ENCODE data around the gene ZC3H13.

Gene ZC3H13

DNA sequence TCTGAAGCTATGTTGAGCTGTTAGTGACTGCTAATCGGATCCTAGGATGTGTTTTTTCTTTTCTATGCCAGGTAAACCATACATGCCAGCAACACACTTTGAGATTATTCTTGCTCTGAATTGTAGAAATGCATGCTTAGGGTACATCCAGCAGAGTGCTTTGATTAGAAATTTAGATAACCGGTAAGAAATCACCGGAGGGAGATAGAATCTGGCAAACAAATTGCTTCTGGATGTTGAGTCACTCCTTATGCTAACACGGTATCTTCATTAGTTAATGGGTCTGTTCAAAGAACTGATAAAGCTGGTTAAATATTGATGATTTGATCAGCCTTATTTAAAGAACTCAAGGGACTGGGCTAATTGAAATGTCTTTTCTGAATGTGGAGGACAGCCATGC lies 115.9 kb downstream of the ZC3H13 start:
- no peak for DNase-seq (ENCODE audit: low read depth, low spot score)

GRCh38 chr13:45934283-45934682 lies 118.3 kb downstream of the ZC3H13 start:
- no peak for DNase-seq (ENCODE audit: low read depth, low spot score)

GRCh38 chr13:45933203-45933908 lies 119.2 kb downstream of the ZC3H13 start:
- DNase-seq (ENCODE audit: low read depth, low spot score), result no peak

GRCh38 chr13:45932676-45933075 lies 119.9 kb downstream of the ZC3H13 start:
- no peak for DNase-seq (ENCODE audit: low read depth, low spot score)

GRCh38 chr13:45932172-45932571 lies 120.4 kb downstream of the ZC3H13 start:
- no peak for DNase-seq (ENCODE audit: low read depth, low spot score)

GRCh38 chr13:45931211-45931610 lies 121.3 kb downstream of the ZC3H13 start:
- no peak for DNase-seq (ENCODE audit: low read depth, low spot score)

DNA sequence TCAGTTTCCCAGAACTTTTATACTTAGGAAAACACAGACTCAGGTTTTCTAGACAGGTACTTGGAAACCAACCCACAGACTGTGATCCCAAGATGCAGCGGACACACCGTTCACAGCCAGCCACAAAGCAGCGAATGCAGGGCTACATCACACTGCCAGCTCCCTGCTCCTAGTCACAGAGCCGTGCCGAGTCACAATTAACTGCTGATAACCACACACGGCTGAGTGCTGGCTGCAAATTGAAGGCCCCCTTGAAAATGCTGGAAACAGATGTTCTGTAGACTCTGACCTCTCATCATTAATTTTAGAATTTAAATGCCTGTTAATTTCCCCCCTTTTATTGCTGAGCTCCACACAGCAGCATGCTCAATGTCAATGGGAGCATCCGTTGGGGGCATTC lies 122.4 kb downstream of the ZC3H13 start:
- no peak for DNase-seq (ENCODE audit: low read depth, low spot score)

- DNase-seq (ENCODE audit: low read depth, low spot score), result no peak
Measured at GRCh38 chr13:45928843-45929242, 123.7 kb downstream of the ZC3H13 start.

GRCh38 chr13:45928176-45928575 lies 124.4 kb downstream of the ZC3H13 start:
- DNase-seq (ENCODE audit: low read depth, low spot score), result no peak

GRCh38 chr13:45926741-45927140 lies 125.8 kb downstream of the ZC3H13 start:
- DNase-seq (ENCODE audit: low read depth, low spot score), result no peak

- DNase-seq (ENCODE audit: low read depth, low spot score), result no peak
Measured at GRCh38 chr13:45925151-45925550, 127.4 kb downstream of the ZC3H13 start.

- no peak for DNase-seq (ENCODE audit: low read depth, low spot score)
Measured at GRCh38 chr13:45921162-45921736, 131.3 kb downstream of the ZC3H13 start.

DNA sequence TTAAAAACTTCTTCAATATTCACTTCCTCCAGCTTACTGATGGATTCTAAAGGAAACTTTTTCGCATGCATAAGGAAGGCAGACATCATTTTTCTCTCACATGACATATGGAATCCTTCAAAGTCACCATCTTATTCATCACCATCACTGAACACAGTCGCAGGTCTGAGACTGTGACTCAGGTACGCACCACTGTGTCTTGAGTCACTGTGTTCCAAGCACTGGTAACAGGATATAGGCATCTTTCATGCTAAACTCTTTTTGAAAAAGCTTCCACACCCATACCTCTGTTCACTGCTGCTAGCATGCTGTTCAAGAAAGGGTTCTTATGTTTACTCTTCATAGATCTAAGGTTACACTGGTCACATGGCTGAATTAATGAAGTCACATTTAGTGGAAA lies 133.9 kb downstream of the ZC3H13 start:
- DNase-seq (ENCODE audit: low read depth, low spot score), result no peak

DNA sequence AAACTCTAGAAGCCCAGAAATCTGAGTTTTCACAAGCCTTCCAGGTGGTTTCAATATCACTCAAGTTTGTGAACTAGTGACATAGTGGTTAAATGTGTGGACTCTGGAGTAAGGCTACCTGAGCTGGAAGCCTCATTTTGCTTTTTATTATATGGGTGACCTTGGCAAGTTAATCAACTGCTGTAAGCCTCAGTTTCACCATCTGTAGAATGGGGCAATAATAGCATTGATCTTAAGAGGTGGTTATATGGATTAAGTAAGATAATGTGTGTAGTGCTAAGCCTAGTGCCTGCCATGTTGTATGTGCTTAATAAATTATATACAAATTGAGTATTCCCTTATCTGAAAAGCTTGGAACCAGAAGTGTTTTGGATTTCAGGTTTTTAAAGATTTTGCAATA lies 135.5 kb downstream of the ZC3H13 start:
- DNase-seq (ENCODE audit: low read depth, low spot score), result no peak

- no peak for DNase-seq (ENCODE audit: low read depth, low spot score)
Measured at GRCh38 chr13:45915686-45916439, 136.7 kb downstream of the ZC3H13 start.

GRCh38 chr13:45909673-45910072 lies 142.9 kb downstream of the ZC3H13 start:
- no peak for DNase-seq (ENCODE audit: low read depth, low spot score)

DNA sequence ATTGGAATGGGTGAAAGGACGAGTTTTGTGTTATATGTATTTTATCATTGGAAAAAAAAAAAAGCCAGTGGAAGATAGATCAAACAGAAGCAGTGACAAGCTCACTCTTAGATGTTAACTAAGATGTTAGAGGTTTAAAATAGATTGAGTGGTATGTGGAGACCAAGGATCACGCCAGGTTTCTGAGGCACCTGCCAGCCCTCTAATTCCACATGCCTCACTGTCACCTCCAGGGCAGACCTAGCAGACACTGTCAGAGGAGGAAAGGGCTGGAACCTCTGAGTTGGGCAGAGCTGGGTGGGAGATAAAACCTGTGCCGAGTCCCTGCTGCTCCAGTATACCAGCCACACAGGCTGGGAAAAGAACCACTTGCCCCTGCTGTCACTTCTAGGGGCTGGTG lies 143.5 kb downstream of the ZC3H13 start:
- no peak for DNase-seq (ENCODE audit: low read depth, low spot score)

DNA sequence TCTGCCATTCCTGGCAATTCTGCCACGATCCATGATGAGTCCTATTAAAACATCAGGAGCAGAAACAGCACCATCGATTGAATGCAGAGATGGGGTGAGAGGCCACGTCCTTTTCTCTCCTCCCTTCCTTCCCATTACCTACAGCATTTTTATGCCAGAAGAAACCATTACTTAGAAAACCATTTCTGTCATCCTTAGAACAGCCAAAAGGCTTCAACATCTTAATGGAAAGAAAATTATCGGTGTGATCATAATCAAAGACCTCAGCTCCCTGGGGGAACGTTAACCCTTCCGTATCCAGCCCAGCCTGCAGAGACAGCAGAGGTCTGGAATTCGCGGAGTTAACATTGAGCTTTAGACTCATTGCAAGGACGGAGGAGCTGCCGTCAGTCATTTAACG lies 145.0 kb downstream of the ZC3H13 start:
- no peak for DNase-seq (ENCODE audit: low read depth, low spot score)
